Stimulated activated naive CD4-positive, alpha-beta T cell (primary cell): ENCODE measurements around the gene ZNF740.
A peak's percentile ranks its signal among the peaks of the same experiment; 100 is the strongest.
"Not testable (repeated sequence)": the region's sequence is repeated elsewhere in the genome, so short reads cannot be mapped to it uniquely, and the experiment has no call there.

Experiments used
- DNase-seq, 6 experiments: peaks; one replicate each; lab custom pipeline; 2025; lab: John Stamatoyannopoulos, UW

Gene ZNF740, protein sequence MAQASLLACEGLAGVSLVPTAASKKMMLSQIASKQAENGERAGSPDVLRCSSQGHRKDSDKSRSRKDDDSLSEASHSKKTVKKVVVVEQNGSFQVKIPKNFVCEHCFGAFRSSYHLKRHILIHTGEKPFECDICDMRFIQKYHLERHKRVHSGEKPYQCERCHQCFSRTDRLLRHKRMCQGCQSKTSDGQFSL

DNA sequence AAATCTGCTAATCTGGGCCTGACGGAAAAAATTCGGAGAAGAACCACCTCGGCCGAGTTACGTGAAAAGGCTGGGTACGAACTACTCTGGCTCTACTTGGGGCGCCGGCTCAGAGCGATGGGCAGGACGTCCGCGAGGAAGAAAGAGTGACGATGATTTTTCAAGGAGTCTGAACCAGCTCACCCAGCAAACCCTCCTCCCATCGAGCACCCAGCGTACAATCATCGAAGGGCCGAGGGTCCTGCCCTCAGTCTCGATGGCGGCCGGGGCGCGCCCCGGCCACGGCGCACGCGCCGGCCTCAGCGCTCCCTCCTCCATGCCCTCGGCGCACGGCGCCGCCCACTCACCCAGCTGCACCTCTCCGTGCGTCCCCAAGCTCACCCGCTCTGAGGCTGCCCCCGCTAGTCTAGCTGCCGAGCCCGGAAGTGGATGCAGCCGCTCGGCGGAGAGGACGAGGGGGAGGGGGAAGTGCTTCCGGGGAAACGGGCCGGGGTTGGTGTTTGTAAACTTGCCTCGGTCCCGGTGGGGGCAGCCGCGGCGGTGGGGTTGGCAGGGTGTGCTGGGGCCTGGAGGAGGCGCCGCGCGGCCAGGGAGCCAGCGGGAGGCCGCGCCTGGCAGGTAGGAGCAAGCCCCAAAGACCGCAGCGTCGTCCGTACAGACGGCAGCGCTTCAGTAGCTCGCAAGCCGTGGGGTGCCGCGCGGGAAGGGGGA is at the start of gene ZNF740, which contains the start of gene CSAD:
Gene ZNF740, plus strand, starts transcription at position 503 of the 711 bp plus-strand sequence. CDS start 1,262 bp downstream, outside the sequence.
Gene CSAD, minus strand, starts transcription at position 706 of the 711 bp plus-strand sequence. CDS start 7,455 bp downstream, outside the sequence.
- peak; percentile 91 to 97 (median 95) for DNase-seq

DNA sequence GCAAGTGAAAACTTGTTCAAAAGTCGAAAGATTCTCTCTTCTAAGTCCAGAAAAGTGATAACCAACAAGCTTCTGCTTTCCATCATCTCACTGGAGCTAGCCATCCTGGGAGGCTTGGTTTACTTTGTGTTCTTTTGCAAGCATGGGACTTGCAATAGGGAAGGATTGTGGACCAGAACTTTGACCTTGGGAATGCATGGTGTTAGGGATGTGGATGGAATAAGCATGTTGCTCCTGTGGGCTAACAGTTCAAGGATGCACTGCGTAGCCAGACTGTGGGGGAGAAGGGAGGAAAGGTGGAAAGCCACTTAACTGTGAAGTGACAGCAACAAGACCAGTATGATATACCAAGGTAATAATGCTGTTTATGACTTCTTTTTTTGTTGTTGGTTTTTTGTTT is 48.7 kb upstream of the ZNF740 start:
- no peak for DNase-seq

DNA sequence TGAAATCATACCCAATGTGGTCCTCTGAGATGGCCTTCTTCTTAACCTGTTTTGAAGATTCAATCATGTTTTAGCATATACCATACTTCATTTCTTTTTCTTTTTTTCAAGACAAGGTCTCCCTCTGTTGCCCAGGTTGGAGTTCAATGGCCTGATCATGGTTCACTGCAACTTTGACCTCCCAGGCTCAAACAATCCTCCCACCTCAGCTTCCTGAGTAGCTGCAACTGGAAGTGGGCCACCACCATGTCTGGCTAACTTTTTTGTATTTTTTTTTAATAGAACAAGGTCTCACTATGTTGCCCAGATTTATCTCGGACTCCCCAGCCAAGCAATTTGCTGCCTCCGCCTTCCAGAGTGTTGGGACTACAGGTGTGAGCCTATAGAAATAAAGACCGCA is 46.8 kb upstream of the ZNF740 start:
- DNase-seq = no peak

DNA sequence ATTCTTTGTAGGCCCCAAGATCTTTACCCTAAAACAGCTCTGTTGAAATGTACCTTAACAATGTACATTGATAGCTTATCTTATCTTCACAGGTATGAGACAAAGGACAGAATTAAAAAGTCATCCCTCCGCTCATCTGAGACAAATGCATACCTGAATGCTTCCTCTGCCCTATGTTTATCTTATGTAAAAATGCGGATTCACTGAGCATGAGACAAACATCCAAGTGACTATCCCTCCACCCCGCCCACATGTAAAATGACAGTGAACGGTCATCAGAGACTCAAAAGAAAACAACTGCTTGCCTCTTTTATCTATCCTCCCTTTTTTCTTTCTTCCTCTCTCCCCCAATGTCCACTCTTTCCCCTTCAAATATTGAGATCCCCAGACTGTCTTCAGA is 37.2 kb upstream of the ZNF740 start:
- DNase-seq = no peak

DNA sequence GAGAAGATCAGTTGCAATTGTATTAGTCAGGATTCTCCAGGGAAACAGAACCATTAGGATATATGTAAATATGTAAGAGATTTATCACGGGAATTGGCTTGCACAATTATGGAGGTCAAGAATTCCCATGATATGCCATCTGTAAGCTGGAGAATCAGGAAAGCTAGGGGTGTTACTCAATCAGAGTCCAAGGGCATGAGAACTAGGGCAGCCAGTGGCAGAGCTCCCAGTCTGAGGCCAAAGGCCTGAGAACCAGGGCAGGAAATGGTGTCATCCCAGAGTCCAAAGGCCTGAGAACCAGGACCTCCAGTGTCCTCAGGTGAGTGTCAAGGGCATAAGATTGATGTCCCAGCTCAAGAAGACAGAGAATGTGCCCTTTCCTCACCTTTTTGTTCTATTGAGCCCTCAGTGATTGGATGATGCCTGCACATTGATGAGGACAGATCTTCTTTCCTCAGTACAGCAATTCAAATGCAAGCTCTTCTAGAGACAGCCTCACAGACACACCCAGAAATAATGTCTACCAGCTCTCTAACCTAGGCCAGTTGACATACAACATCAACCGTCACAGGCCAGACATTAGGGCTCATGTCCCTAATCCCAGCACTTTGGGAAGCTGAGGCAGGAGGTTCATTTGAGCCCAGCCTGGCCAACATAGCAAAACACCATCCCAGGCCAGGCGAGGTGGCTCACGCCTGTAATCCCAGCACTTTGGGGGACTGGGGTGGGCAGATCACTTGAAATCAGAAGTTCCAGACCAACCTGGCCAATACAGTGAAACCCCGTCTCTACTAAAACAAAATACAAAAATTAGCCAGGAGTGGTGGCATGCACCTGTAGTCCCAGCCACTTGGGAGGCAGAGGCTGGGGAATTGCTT is 34.9 kb upstream of the ZNF740 start:
- no peak for DNase-seq

DNA sequence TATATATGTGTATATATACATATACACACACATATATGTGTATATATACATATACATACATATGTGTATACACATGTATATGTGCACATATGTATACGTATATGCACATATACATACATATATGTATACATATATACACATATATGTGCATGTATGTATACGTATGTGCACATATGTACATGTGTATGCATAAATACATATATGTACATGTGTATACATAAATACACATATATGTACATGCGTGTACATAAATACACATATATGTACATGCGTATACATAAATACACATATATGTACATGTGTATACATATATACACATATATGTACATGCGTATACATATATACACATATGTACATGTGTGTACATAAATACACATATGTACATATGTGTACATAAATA is 33.3 kb upstream of the ZNF740 start:
- DNase-seq = no peak

DNA sequence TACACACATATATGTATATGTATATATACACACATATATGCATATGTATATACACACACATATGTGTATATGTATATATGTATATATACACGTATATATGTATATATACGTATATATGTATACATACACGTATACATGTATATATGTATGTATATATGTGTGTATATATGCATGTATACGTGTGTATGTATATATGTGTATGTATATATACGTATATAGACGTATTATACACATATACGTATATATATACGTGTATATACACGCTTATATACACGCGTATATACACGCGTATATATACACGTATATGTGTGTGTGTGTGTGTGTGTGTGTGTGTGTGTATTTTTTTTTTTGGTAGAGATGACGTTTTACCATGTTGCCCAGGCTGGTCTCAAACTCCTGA is 32.9 kb upstream of the ZNF740 start:
- DNase-seq = no peak

DNA sequence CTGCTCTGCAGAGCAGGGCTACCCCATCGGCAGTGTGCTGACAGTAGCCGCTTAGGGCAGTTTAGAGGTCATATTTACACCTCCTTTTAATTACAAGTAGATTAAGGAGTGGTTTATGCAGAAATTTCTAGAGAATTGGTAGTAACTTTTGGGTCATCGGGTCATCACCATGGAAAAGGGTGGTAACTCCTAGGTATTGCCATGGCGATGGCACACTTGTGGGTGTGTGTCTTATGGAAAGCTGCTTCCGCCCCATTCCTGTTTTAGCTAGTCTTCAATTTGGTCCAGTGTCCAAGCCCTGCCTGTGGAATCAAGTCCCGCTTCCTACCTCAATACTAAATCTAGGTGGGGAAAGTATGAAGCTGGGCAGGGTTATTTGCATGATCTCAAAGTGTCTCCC is 29.5 kb upstream of the ZNF740 start:
- DNase-seq = no peak

DNA sequence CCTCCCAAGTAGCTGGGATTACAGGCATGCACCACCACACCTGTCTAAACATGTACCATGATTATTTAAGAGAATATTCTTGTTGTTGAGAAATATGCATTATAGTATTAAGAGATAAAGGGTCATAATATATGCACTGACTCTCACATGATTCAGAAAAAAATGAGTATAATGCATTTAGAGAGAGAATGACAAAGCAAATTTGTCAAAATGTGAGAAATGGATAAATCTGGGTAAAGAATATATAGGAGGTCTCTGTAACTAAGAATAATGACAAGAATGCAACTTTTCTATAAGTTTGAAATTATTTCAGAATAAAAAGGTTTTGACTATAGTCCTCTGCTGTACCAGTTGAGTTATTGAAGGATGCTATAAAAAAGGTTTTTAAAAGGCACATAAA is 28.1 kb upstream of the ZNF740 start:
- no peak for DNase-seq

DNA sequence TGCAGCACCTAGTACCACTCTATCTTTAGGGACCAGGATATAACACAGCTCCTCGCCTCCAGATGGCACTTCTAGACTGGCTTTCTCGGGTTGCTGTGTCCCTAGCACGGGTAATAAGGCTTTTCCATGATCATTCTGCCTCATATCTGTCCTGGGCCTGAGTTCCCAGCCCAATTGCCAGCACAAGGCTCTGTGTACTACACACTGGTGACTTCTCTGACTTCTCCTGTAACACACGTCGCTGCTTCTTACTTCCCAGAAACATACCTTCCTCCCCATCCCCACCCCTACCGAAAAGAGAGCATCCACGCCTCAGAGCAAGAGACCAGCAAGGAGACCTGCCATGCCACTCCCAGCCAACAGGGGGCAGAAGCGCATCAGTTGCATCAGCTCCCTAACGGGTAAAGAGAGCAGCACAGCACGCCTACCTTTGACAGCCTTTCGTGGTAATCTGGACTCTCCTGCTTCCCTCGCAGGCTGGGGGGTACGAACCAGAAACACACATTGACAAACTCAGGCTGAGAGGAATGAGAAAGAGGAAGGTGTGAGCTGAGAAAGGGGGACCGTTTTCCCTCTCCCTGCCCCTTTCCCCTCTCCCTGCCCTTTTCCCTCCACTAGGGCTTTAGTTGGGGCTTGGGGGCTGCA is 21.2 kb upstream of the ZNF740 start:
- DNase-seq = peak; percentile 70 to 90 (median 83)

DNA sequence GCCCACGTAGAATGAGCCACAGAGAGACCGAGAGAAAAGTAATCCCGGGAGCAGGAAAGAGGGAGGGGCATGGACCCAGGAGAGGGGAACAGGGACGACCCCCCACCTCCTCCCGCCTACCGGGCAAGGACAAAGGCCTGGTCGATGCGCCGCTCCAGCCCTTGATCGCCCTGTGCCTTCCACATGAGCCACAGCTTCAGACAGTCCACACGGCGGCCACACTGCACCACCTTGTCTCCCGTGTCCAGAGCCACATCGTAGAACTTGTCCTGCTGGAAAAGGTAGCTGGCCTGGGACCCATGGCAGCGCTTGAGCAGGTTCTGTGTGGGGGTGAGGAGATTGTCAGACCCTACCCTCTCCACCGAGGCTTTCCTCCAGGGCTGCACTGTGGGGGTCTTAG is 20.5 kb upstream of the ZNF740 start:
- no peak for DNase-seq

DNA sequence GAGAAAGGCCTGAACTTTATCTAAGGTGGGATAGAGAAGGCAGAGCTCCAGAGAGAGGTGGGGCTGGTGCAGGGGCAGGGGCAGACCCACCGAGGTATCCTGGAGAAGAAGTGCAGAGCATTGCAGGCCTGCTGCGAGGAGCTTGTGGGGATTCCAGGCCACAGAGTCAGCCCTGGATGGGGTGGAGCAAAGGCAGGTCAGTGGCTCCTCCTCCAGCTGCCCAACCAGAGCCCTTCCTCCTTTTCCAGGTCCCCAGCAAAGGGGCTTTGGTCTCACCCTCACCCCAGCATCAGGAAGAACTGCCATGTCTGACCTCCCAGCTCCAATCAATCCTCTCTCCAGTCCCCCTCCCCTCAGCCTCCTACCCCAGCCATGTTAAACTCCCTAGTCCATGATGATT is 19.8 kb upstream of the ZNF740 start:
- no peak for DNase-seq

DNA sequence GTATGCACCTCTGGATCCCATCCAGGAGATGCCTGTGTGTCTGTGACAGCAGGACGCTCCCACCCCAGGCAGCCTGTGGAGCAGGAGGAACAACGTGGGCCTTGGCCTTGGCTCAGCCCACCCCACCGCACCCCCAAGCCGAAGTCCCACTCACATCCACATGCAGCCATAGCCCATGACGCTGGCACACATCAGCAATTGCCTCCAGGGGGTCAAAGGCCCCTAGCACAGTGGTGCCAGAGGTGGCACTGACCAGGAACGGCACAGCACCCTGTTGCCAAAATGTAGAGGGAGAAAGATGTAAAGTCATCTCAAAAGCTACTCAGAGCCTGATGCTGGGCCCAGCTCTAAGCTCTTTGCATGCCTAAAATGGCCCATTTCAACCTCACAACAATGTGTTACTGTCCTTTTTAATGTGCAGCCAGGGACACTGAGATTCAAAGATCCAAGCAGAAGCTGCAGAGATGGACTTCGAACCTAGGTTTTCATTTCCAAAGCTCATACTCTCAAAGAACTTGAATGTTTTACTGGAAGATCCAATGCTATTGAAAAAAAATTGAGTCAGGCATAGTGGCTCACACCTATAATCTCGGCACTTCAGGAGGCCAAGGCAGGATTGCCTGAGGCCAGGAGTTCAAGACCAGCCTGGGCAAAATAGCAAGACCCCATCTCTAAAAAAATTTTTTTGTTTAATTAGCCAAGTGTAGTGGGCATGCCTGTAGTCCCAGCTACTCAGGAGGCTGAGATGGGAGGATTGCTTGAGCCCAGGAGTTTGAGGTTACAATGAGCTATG is 19.2 kb upstream of the ZNF740 start:
- DNase-seq = no peak

DNA sequence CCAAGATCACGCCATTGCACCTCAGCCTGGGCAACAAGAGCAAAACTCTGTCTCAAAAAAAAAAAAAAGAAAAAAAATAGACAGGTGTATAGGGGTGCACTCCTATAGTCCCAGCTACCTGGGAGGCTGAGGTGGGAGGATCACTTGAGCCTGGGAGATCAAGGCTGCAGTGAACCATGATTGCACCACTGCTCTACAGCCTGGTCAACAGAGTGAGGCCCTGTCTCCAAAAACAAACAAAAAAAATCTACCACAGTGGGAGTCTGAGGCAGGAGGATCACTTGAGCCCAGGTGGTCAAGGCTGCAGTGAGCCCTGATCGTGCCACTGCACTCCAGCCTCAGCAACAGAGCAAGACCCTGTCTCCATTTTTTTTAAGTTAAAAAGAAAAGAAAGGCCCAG is 17.5 kb upstream of the ZNF740 start:
- DNase-seq = not testable (repeated sequence)

DNA sequence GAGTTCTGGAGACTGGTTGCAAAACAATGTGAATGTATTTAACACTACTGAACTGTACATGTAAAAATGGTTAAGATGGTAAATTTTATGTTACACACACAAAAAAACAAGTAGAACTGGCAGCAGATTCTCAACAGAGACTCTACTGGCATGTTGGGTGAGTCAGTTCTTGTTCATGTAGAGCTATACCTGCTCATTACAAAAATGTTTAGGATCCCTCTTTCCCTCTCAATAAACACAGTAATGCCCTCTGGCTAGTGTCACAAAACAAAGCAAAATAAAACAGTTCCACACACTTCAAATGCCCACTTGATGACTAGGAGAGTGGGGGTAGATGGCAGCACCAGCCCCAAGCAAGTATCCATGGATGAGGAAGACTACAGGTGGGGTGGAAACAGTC is 13.7 kb upstream of the ZNF740 start:
- DNase-seq = no peak

DNA sequence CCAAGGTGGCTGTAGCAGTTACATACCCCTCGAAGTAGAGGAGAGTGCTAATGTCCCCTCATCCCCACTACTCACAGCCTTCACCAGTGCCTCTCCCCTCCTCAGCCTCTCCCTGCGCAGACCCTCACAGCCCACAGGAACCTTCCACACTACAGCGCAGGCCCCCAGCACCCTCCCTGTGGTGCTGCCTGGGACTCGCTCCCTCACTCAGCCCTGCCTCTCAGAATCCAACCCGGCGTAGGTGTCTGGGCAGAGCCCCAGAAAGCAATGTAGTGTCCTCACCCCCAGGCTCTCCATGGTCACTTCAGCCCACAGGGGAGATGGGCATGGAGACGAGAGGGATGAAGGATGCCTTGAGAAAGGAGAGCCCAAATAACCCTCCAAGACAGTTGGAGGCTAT is 10.9 kb upstream of the ZNF740 start:
- DNase-seq = no peak

DNA sequence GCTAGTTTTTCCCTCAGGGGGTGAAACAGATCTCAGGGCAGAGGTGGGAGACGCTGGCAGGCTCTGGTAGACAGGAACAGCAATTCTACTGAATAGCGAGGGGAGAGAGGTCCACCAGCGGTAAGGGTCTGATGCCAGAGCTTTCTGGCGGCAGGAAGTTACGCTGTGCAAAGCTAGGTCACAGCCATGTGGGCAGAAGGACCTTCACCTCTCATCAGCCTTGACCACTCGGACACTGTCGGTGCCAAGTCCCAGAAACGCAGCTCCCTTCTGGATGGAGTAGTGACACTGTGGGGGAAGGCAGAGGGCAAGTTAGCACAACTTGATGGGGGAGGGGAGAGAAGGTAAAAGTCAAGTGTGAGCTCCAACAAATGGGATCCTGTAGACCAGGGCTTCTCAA is 10.3 kb upstream of the ZNF740 start:
- no peak for DNase-seq

DNA sequence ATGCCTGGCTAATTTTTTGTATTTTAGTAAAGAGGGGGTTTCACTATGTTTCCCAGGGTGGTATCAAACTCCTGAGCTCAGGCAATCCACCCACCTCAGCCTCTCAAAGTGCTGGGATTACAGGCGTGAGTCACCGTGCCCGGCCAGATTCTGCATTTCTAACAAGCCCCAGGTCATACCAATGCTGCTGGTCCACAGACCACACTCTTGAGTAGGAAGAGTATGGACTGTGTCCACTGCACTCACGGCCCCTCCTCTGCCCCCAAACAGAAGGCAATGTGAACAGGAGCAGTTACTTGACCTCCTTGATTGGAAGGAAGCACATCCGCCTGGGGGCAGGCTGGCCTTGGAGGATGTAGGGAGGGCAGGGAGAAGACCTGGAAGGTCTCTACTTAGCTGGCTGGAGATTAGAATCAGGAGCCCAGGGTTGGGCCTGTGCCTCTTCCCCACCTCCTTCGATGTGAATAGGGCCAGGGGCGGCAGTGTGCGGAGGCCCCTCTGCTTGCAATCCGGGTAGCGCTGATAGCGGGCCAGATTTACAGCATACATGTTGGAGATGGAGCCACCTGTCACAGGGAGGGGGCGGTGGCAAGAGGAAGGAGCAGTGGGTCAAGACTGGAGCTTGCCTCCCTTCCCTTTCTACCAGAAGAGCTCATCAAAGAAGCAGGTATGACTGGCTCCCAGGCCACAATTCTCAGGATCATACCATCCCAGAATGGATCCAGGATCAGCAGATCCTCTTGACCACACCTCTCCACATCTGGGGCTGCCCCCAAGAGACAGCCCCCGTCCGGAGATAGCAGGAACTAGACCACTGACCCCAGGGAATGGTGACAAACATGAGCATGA is 9.4 kb upstream of the ZNF740 start:
- DNase-seq = no peak

DNA sequence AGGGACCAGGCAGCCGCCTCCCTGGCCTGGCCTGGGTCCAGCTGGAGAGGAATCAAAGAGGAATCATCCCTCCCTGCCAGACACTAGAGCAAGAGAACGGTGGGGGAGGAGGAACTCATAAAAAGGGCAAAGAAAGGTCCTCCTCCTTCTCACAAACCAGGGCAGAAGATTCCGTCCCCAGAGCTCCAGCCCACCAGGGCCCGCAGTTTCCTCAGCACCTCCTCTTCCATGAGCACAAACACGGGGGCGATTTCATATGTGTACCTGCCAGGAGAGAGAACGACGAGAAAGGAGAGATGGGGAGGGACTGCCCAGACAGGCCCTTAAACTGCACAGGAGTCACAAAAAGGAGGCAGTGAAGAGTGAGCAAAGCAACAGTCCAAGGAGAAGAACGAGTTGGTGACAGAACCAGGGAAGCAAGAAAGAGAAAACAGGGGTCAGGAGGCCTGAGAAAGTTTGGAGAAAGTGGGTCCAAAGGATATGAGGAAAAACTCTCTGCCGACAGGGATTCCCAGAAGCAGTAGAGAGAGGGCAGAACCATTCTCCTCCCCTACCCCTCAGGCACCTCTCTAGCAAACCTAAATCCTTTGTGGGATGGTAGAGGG is 8.7 kb upstream of the ZNF740 start:
- DNase-seq = no peak

DNA sequence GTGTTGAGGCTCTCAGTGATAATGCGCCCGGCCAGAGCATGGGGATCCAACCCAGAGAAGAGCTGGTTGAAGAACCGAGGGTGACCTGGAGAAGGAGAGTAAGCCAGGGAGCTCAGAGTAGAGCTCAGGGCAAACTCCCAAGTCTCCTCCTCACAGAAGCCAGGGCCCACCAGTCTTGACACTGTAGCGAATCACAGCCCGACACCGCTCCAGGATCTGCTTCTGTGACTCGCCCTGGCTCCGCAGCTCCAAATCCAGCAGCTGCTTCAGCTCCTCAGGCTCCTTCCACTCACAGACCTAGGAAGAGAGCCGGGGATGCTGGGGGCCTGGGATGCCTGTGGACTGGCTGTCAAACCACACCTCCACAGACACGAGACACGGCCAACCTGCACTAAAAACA is 8.2 kb upstream of the ZNF740 start:
- no peak for DNase-seq
